ENCODE measurements around the gene SPON1.

The SPON1 gene

DNA sequence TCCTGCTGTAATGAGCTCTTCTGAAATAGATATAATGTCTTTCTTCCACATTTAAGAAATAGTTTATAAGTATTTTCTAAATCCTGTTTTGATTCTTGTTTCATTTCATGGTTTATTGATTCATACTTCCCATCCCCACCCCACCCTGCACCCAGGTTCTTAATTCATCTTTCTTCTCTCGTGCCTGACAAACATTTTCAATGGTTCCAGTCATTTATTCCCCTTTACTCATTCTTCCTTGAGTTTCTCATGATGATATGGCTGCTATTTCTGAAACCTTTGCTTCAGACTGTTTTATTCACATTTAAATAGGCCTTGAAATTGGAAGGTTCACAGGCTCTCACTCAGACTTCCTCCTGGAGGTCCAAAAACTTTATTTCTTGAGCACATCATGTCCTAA, 142.9 kb downstream of the SPON1 start:
- no peak for DNase-seq
- intact Hi-C loops (cut with DNase I) = no loop called here

DNA sequence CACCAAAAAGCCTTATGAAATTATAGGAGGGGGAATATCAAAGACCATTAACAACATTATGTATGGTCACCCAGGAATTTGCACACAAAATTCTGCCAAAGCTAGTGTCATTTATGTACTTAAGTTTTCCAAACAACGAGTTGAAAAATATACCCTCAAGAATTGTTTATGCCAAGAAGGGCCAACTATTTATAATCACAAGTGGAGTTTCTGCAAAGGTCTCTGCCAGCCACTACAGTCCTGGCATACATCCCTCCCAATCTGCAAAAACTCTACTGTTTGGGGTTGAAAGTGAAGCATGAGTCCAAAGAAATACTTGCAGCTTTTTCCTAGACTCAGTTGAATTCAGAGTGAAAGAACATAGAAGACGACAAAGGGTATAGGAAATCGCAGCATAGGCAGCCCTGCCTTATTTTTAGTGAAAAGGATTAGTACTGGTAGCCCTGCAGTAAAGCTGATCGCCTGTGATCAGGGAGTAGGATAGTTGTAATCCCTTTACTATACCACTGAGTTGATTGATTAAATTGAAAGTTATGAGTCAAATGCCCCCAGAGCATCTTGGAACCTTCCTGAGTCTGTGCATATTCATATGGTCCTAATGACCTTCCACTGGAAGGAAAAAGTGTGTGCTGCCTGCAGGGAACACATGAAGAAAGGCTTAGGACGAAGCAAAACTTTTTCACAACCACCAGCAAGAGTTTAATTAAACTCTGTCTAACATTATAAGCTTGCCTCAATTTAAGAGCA, 144.0 kb downstream of the SPON1 start:
- no peak for DNase-seq
- intact Hi-C loops (cut with DNase I) = no loop called here

DNA sequence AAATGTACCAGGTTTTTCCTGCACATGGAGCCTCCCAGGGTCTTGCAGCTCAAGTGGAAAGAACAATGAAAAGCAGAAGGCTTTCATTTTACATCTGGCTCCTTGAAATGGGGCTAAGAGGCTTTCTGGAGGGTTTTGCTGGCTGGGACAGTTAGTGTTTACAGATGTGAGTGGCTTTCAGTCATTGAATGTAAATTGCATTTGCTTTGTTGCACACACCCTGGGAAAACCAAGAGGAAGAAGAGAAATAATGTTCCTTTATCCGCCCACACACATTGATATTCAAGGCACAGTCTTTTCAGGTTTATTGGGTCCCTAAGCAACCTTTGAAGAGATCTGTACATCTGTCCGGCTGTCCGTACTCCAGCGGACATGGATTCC, 144.5 kb downstream of the SPON1 start:
- intact Hi-C loops (cut with DNase I) = no loop called here
- no peak for DNase-seq

DNA sequence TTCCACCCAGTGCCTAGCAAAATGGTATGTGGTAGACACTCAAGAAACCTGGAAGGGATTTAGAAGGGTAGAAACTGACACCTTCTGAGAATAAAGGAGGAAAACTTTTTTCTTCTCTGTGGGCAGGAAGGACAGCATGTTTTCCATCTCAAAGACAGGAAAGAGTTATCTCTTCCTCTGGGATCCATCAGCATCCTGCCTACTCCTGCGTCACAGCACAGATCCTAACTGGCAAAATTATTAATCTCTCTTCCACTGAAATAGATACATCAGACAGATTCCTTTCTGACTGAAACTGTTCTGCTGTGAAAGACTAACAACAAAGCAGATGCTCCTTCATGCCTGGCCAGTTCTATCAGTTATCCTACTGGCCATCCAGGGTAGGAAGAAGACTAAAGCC, 147.2 kb downstream of the SPON1 start:
- DNase-seq = no peak
- intact Hi-C loops (cut with DNase I) = no loop called here

DNA sequence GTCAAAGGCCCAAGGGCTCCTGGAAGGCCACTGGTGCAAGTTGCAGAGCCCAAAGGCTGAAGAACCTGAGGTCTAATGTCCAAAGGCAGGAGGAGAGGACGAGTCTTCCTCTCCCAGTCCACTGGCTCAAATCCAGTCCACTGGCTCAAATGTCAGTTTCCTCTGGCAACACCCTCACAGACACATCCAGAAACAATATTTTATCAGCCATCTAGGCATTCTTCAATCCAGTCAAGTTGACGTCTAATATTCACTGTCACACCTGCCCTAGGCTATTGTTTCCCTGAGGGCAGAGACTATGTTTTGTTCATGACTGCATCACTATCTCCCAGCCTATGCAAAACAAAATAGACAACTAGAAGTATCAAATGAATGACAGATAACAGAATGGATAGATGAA, 148.1 kb downstream of the SPON1 start:
- DNase-seq = no peak
- intact Hi-C loops (cut with DNase I) = no loop called here

DNA sequence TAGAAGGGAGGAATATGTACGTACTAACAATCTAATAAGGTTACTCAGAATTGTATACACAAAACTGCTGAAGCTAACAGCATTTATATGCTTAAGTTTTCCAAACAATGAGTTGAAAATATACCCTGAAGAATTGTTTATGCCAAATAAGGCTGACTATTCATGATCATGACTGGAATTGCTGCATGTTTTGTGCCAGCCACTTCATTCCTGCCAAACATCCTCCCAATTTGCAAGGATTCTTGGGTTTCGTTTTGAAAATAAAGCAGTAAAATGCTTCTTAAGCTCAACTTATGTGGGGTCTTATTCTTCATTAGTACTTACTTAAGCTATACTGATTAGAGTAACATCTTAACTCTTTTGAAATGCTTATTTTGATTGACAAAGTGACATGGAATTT, 149.0 kb downstream of the SPON1 start:
- intact Hi-C loops (cut with DNase I) = no loop called here
- DNase-seq = no peak

DNA sequence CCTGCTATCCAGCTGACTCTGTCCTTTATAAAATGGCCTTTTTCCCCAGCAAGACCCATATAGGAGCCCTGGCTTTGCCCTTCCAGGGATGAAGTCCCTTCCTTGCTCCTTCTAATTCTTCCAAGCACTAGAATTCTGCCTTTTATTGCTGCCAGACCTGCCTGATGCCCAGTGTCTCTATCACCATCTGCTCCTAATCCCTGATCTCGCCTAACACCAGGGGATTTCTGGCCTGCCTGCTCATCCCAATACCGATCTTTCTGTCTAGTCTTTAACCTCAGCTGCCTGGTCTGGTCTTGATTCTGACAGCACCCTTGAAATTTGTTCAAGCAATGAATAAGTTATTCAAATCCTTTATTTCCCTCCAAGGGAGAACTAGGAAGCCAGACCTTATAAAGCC, 150.2 kb downstream of the SPON1 start:
- intact Hi-C loops (cut with DNase I) = no loop called here
- no peak for DNase-seq

DNA sequence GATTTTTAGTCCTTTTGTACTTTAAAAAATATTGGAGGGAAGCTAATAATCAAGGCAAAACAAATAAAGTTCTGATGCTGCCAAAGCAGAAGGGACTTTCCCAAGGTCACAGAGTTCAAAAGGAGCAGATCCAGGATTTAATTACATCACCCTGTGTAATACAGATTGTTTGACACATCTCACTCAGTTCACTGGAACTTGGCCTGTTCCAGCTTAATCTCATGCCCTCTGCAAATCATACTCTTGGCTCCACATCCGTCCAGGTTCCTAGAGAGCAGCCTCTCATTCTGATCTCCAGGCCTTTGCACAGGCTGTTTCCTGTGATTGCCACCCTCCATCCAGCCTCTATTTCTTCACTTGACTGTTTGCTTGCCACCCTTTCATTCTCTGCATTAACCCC, 151.7 kb downstream of the SPON1 start:
- intact Hi-C loops (cut with DNase I) = no loop called here
- no peak for DNase-seq

DNA sequence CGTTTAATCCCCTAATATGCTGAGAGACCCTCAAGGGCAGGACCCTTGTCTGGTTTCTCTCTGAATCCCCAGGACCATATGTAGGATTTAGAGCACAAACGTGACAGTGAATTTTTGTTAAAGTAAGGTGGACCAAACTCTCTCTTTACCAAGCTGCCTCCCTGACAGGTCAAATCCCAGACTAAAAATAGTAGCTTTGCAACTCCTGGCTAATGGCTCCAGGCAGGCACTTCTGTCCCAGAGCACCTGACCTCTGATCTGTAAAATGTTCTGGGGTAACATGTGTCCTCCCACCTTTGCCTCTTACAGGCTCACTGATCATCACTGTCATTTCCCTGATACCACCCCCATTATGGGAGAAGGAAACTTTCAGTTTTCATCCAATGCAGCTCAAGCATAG, 152.3 kb downstream of the SPON1 start:
- intact Hi-C loops (cut with DNase I) = no loop called here
- no peak for DNase-seq

DNA sequence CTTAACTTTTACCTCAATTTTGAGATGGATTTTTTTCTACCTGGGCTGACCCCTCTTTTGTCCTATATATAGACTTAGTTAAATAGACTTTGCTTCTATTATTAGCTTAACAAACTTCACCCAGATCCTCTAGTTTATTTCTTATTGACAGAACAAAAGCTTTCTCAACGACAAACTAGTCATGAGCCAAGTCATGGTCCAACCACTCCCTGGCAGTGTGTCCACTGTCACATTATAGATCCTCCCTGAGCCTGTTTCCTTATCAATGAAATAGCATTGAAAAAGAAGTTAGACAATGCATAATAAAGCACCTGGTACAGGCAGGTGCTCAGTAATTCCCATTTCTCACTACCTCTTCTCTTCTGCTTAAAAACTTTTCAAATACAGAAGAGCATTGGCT, 155.1 kb downstream of the SPON1 start:
- no peak for DNase-seq
- intact Hi-C loops (cut with DNase I) = no loop called here

DNA sequence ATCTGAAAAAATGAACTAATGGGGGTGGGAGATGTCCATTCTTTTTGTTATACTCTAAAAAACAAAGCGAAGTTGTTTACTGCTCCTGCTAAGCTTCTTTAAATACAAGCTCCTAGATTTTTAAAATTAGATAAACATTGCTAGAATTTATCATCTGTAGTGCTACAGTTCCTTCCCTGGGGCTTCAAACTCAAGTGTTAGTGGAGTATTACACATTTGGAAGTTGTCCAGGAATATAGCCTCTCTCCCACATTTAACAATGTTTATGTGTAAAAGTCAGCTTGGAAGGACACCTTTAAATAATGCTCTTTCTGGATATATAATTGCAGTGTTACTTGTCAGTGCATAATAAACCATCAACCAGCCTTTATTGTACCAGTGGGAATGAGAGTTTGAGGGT, 155.5 kb downstream of the SPON1 start:
- intact Hi-C loops (cut with DNase I) = no loop called here
- DNase-seq = no peak

DNA sequence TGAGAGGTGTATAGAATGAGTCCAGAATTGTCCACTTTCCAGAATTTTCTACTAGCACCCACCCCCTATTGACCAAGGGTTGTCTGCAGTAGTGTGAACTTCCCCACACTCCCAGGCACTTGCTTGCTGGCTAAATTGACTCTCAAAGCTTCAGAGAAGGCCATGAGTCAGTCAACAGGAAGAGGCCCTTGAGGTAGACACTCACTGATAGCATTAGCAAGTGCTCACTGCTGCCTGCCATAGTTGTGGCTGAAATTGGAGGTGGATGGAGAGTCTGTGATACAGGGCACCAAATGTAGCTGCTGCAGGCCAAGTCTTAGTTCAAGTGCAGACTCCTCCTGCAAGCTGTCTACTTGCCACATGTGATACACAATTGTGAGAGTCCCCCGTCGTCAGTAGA, 156.8 kb downstream of the SPON1 start:
- intact Hi-C loops (cut with DNase I) = no loop called here
- no peak for DNase-seq

DNA sequence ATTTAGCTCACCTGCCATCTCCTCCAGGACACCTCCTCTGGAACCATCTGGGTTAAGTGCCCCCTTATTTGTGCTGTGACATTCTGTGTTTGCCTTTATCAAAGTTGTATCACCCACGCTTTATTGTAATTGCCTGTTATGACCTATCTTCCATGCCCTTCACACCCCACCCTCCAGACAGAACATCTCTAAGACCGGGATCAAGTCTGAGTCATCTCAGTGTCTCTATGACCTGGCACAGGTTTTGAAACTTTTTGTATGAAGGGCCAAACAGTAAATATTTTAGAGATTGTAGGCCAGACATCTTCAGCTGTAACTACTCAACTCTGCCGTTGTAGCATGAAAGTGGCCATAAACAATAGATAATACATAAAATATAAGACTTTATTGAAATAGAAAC, 161.8 kb downstream of the SPON1 start:
- no peak for DNase-seq
- intact Hi-C loops (cut with DNase I) = no loop called here

DNA sequence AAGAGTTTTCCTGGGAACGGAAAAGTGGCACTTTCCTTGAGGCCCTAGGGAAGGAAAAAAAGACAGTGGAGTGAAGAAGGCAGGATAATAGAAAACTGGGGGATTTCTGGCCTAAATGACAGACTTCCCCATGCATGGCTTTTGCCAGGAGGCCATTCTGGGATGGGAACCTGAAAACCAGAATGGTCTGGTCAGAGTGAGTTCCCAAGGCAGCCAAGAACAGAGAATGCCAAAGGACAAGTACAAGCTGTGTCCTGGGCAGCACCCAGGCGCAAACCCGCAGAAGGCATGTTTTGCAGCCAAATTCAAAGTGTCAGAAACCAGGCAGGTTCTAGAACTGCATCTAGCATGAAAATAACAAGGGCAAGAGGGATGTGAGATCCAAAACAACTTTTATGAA, 162.4 kb downstream of the SPON1 start:
- intact Hi-C loops (cut with DNase I) = no loop called here
- DNase-seq = peak in 21 of 42 donors; percentile 4 to 58 (median 20)

DNA sequence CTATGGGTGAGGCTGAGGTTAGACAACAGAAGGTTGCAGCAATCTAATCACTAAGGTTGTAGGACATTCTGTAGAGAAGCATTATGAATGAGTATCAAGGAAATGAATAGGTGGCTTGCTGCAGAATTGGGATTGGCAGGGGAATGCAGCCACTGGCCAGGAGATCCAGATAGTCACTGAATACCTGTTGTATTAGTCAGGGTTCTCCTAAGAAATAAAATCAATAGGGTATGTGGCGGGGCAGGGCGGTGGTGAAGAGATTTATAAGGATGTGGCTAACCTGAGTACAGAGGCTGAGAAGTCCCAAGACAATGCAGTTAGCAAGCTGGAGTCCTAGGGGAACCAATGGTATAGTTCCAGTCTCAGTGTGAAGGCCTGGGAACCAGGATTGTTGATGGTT, 163.0 kb downstream of the SPON1 start:
- DNase-seq = no peak
- intact Hi-C loops (cut with DNase I) = no loop called here

DNA sequence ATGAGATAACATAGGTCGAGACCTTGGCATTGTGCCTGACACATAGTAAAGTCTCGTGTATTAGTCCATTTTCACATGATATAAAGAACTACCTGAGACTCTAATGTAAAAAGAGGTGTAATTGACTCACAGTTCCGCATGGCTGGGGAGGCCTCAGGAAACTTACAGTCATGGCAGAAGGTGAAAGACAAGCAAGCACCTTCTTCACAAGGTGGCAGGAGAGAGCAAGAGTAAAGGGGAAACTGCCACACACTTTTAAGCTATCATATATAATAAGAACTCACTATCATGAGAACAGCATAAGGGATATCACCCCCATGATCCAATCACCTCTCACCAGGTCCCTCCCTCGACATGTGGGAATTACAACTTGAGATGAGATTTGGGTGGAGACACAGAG, 165.2 kb downstream of the SPON1 start:
- intact Hi-C loops (cut with DNase I) = no loop called here
- DNase-seq = no peak

DNA sequence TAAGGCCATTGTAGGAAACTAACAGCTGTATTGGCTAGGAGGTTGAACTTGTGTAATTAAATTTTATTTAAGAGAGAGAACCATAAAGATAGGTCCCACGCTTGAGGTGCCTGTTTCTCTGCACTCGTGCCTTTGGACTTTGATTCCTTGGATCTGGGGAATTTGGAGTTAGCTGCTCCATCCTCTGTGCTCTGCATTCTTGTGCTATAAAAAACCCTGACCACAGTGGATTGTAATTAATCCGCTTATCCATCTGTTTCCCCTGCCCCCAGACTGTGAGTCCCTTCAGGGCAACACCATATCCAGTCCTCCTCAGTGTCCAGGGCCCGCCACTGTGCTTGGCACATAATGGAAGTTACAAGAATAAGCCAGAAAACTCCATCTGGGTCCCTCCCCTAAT, 169.8 kb downstream of the SPON1 start:
- intact Hi-C loops (cut with DNase I) = no loop called here
- no peak for DNase-seq

DNA sequence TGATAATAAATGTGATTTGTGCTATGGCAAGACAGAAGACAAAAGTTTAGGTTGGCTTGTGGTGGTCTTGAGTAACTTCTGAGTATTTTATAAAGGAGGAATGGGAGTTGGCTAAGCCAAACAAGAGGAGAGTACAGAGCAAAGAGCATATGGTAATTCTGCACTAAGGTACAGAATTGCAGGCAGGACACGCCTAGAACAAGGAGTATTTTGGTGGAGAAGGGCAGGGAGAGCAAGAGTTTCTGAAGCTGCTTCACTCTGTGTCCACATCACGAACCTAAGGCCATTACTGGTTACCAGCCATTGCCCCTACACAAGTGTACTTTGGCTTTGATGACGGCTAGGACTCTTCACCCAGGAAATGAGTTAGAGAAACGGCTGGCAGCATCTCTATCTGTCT, 170.9 kb downstream of the SPON1 start:
- intact Hi-C loops (cut with DNase I) = no loop called here
- DNase-seq = no peak

DNA sequence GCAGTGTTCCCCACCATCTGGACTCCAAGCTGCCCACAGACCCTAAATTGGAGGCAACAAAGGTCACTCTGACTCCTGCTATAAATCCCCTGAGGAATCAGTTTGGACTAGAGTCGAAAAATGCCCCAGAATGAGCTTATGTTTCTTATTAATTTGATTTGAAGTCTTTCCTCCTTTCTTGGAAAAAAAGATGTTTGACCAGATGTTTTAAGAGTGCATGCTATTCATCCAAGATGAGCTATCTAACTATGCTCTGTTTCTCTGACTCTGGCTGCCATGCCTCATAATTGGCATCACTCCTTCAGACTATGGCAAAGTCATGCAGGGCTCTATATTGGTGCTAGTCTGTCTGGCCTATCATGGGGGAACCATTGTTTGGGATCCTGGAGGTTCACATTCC, 174.0 kb downstream of the SPON1 start:
- intact Hi-C loops (cut with DNase I) = no loop called here
- DNase-seq = no peak

DNA sequence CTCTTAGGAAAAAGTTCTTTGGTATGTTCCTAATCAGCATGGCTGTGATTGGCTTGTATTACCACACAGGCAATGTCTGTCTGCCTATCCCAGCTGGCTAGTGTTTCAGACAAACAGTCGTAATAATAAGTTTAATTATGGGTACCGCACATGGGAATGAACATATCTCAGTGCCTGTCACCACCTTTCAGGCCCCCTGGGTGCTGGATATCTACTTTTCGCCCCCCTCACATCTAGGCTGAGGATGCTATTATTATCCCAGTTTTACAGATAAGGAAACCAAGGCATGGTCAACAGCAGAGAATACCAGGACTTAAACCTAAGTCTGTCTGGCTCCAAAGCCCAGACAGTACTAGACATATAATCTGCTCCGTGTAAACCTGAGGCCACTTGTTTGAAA, 174.8 kb downstream of the SPON1 start:
- intact Hi-C loops (cut with DNase I) = no loop called here
- no peak for DNase-seq

DNA sequence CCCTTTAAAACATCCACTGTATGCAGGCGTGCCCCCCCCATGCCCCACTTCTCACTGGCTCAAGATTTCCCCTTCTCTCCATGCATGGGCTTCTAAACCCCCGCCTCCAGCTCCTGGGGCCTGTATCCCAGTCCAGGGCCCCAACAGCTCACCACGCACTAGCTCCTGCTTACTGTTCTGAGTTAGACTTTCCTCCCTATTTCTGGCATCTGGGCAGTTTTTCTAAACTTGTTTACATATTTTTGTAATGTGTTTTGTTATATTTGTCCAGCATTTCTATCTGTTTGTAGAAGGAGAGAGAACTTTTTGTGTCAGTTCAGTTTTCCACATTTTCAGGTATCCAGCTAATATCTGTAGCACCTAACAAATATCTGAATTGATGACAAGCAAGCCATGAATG, 178.5 kb downstream of the SPON1 start:
- intact Hi-C loops (cut with DNase I) = no loop called here
- DNase-seq = no peak

DNA sequence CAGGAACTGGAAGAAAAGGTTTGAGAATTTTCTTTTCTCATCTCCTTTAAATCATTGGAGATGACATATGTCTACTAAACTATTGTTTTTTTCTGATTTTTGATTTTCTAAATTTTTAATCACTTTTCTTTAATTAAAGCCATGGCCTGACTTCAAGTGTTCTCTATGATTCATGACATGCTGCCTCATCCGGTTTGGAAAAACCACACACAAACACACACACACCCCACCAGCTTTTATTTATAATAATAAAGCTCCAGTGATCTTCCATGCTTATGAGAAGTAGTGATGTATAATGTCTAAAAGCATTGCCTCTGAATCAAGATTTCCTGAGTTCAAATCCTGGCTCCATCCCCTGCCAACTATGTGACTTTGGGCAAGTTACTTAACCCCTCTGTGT, 179.2 kb downstream of the SPON1 start:
- intact Hi-C loops (cut with DNase I) = no loop called here
- no peak for DNase-seq

Data from head of caudate nucleus (tissue), 42 donors.